ENCODE data around the gene PSME1.

Gene PSME1

GRCh38 chr14:24122416-24122815 lies 13.6 kb upstream of the PSME1 start:
- H3K27ac ChIP-seq (ENCODE audit: low read length): no peak overlapping the region
- no peak overlapping the region for H3K9ac ChIP-seq (ENCODE audit: low read depth, low read length)
- no peaks in the 10 kb centered on the region for H3K27me3 ChIP-seq (ENCODE audit: insufficient read depth, low read length)
- H3K36me3 ChIP-seq (ENCODE audit: insufficient read depth, low read depth, low read length): peaks cover 57% of the 10 kb centered on the region
- H3K9me3 ChIP-seq (ENCODE audit: insufficient read depth, low read depth, low read length): no peaks in the 10 kb centered on the region
- H3K4me1 ChIP-seq (ENCODE audit: insufficient read depth, low read length): no peaks in the 10 kb centered on the region
- no peak overlapping the region for H3K4me3 ChIP-seq (ENCODE audit: low read length)

GRCh38 chr14:24122898-24123297 lies 13.1 kb upstream of the PSME1 start:
- Histone ChIP-seq H3K27me3 (ENCODE audit: insufficient read depth, low read length) (no peaks in the 10 kb centered on the region), H3K27ac (ENCODE audit: low read length) (no peak overlapping the region), H3K4me3 (ENCODE audit: low read length) (no peak overlapping the region), H3K4me1 (ENCODE audit: insufficient read depth, low read length) (no peaks in the 10 kb centered on the region), H3K36me3 (ENCODE audit: insufficient read depth, low read depth, low read length) (peaks cover 52% of the 10 kb centered on the region), H3K9ac (ENCODE audit: low read depth, low read length) (no peak overlapping the region), H3K9me3 (ENCODE audit: insufficient read depth, low read depth, low read length) (no peaks in the 10 kb centered on the region)

GRCh38 chr14:24123424-24124417 lies 12.3 kb upstream of the PSME1 start:
- Histone ChIP-seq H3K9me3 (ENCODE audit: insufficient read depth, low read depth, low read length) (no peaks in the 10 kb centered on the region), H3K4me1 (ENCODE audit: insufficient read depth, low read length) (no peaks in the 10 kb centered on the region), H3K36me3 (ENCODE audit: insufficient read depth, low read depth, low read length) (peaks cover 44% of the 10 kb centered on the region), H3K4me3 (ENCODE audit: low read length) (no peak overlapping the region), H3K27me3 (ENCODE audit: insufficient read depth, low read length) (no peaks in the 10 kb centered on the region), H3K27ac (ENCODE audit: low read length) (no peak overlapping the region), H3K9ac (ENCODE audit: low read depth, low read length) (no peak overlapping the region)

GRCh38 chr14:24126939-24127338 lies 9.1 kb upstream of the PSME1 start:
- H3K27ac ChIP-seq (ENCODE audit: low read length): no peak overlapping the region
- H3K36me3 ChIP-seq (ENCODE audit: insufficient read depth, low read depth, low read length): peaks cover 16% of the 10 kb centered on the region
- no peaks in the 10 kb centered on the region for H3K9me3 ChIP-seq (ENCODE audit: insufficient read depth, low read depth, low read length)
- H3K4me1 ChIP-seq (ENCODE audit: insufficient read depth, low read length): no peaks in the 10 kb centered on the region
- no peaks in the 10 kb centered on the region for H3K27me3 ChIP-seq (ENCODE audit: insufficient read depth, low read length)
- no peak overlapping the region for H3K4me3 ChIP-seq (ENCODE audit: low read length)
- no peak overlapping the region for H3K9ac ChIP-seq (ENCODE audit: low read depth, low read length)

- Histone ChIP-seq H3K4me1 (ENCODE audit: insufficient read depth, low read length) (no peaks in the 10 kb centered on the region), H3K36me3 (ENCODE audit: insufficient read depth, low read depth, low read length) (peaks cover 12% of the 10 kb centered on the region), H3K9me3 (ENCODE audit: insufficient read depth, low read depth, low read length) (no peaks in the 10 kb centered on the region), H3K27ac (ENCODE audit: low read length) (no peak overlapping the region), H3K9ac (ENCODE audit: low read depth, low read length) (no peak overlapping the region), H3K4me3 (ENCODE audit: low read length) (no peak overlapping the region), H3K27me3 (ENCODE audit: insufficient read depth, low read length) (no peaks in the 10 kb centered on the region)
These were observed 8.3 kb upstream of the PSME1 start for GRCh38 chr14:24127673-24128072.

- H3K4me3 ChIP-seq (ENCODE audit: low read length): no peak overlapping the region
- no peaks in the 10 kb centered on the region for H3K9me3 ChIP-seq (ENCODE audit: insufficient read depth, low read depth, low read length)
- no peaks in the 10 kb centered on the region for H3K4me1 ChIP-seq (ENCODE audit: insufficient read depth, low read length)
- no peaks in the 10 kb centered on the region for H3K27me3 ChIP-seq (ENCODE audit: insufficient read depth, low read length)
- no peak overlapping the region for H3K9ac ChIP-seq (ENCODE audit: low read depth, low read length)
- no peaks in the 10 kb centered on the region for H3K36me3 ChIP-seq (ENCODE audit: insufficient read depth, low read depth, low read length)
- H3K27ac ChIP-seq (ENCODE audit: low read length): no peak overlapping the region
These were observed 6.5 kb upstream of the PSME1 start for GRCh38 chr14:24129410-24129998.

- Histone ChIP-seq H3K27ac (ENCODE audit: low read length) (no peak within 1 kb of the TSS), H3K27me3 (ENCODE audit: insufficient read depth, low read length) (no peaks in the 10 kb centered on the region), H3K4me3 (ENCODE audit: low read length) (no peak within 1 kb of the TSS), H3K9me3 (ENCODE audit: insufficient read depth, low read depth, low read length) (no peaks in the 10 kb centered on the region), H3K9ac (ENCODE audit: low read depth, low read length) (no peak within 1 kb of the TSS), H3K36me3 (ENCODE audit: insufficient read depth, low read depth, low read length) (no peaks in the 10 kb centered on the region), H3K4me1 (ENCODE audit: insufficient read depth, low read length) (0 out of 2 replicates have a peak, but pooled peaks cover 3% of the 10 kb centered on the region)
These were observed 5.6 kb upstream of the PSME1 start, which contains the start of gene FITM1 for GRCh38 chr14:24130380-24130716. FITM1 (plus strand) TSS chr14:24130659; CDS start chr14:24131564, 905 bp downstream.

- Histone ChIP-seq H3K9ac (ENCODE audit: low read depth, low read length) (no peak overlapping the region), H3K4me1 (ENCODE audit: insufficient read depth, low read length) (0 out of 2 replicates have a peak, but pooled peaks cover 5% of the 10 kb centered on the region), H3K9me3 (ENCODE audit: insufficient read depth, low read depth, low read length) (no peaks in the 10 kb centered on the region), H3K27me3 (ENCODE audit: insufficient read depth, low read length) (no peaks in the 10 kb centered on the region), H3K36me3 (ENCODE audit: insufficient read depth, low read depth, low read length) (no peaks in the 10 kb centered on the region), H3K27ac (ENCODE audit: low read length) (no peak overlapping the region), H3K4me3 (ENCODE audit: low read length) (no peak overlapping the region)
These were observed 5.1 kb upstream of the PSME1 start for GRCh38 chr14:24130717-24131548.

GRCh38 chr14:24131549-24131966 lies 4.4 kb upstream of the PSME1 start:
- Histone ChIP-seq H3K9ac (ENCODE audit: low read depth, low read length) (no peak overlapping the region), H3K4me3 (ENCODE audit: low read length) (no peak overlapping the region), H3K27me3 (ENCODE audit: insufficient read depth, low read length) (no peaks in the 10 kb centered on the region), H3K9me3 (ENCODE audit: insufficient read depth, low read depth, low read length) (no peaks in the 10 kb centered on the region), H3K27ac (ENCODE audit: low read length) (no peak overlapping the region), H3K4me1 (ENCODE audit: insufficient read depth, low read length) (peaks cover 6% of the 10 kb centered on the region; the same call in 1 of the 2 replicates), H3K36me3 (ENCODE audit: insufficient read depth, low read depth, low read length) (no peaks in the 10 kb centered on the region)

GRCh38 chr14:24132061-24132685 lies 3.8 kb upstream of the PSME1 start:
- H3K4me1 ChIP-seq (ENCODE audit: insufficient read depth, low read length): peaks cover 11% of the 10 kb centered on the region
- no peaks in the 10 kb centered on the region for H3K27me3 ChIP-seq (ENCODE audit: insufficient read depth, low read length)
- H3K4me3 ChIP-seq (ENCODE audit: low read length): no peak overlapping the region
- H3K36me3 ChIP-seq (ENCODE audit: insufficient read depth, low read depth, low read length): no peaks in the 10 kb centered on the region
- H3K9me3 ChIP-seq (ENCODE audit: insufficient read depth, low read depth, low read length): no peaks in the 10 kb centered on the region
- no peak overlapping the region for H3K27ac ChIP-seq (ENCODE audit: low read length)
- no peak overlapping the region for H3K9ac ChIP-seq (ENCODE audit: low read depth, low read length)

GRCh38 chr14:24132976-24133375 lies 3.0 kb upstream of the PSME1 start:
- Histone ChIP-seq H3K4me1 (ENCODE audit: insufficient read depth, low read length) (peaks cover 15% of the 10 kb centered on the region), H3K36me3 (ENCODE audit: insufficient read depth, low read depth, low read length) (peaks cover 6% of the 10 kb centered on the region), H3K9me3 (ENCODE audit: insufficient read depth, low read depth, low read length) (no peaks in the 10 kb centered on the region), H3K9ac (ENCODE audit: low read depth, low read length) (no peak overlapping the region), H3K27me3 (ENCODE audit: insufficient read depth, low read length) (no peaks in the 10 kb centered on the region), H3K4me3 (ENCODE audit: low read length) (no peak overlapping the region), H3K27ac (ENCODE audit: low read length) (no peak overlapping the region)

All from iPS-20b (cell line).